ENCODE measurements around the gene DSP.

DNA sequence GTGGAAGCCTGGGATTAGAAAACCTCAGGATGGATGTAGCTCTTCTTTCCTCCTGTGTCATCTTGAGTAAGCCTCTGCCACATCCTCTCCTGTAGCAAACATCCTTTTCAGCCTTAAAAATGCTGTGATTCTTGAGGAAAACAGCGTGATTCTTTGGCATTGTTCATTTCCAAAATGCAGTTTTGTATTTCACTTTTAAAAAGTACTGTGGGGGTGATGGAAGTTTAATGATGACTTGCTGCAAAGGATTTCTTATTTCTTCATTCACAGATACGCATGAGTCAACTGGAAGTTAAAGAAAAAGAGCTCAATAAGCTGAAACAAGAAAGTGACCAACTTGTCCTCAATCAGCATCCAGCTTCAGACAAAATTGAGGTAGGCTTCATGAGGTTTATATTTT is 24.6 kb downstream of the DSP start:
- TF ChIP-seq, protein P1, sequence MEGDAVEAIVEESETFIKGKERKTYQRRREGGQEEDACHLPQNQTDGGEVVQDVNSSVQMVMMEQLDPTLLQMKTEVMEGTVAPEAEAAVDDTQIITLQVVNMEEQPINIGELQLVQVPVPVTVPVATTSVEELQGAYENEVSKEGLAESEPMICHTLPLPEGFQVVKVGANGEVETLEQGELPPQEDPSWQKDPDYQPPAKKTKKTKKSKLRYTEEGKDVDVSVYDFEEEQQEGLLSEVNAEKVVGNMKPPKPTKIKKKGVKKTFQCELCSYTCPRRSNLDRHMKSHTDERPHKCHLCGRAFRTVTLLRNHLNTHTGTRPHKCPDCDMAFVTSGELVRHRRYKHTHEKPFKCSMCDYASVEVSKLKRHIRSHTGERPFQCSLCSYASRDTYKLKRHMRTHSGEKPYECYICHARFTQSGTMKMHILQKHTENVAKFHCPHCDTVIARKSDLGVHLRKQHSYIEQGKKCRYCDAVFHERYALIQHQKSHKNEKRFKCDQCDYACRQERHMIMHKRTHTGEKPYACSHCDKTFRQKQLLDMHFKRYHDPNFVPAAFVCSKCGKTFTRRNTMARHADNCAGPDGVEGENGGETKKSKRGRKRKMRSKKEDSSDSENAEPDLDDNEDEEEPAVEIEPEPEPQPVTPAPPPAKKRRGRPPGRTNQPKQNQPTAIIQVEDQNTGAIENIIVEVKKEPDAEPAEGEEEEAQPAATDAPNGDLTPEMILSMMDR (IDR thresholded peaks at IDR 0.05; ENCODE audit: low read length): no peak
- TF ChIP-seq EZH2 (IDR thresholded peaks at IDR 0.05; ENCODE audit: borderline replicate concordance, low read length): no peak
